IMR-90 (cell line): ENCODE measurements around the gene CORO7. TPM values are rescaled to one million over a fixed set of nuclear protein-coding genes. Genes with fewer than 3 reads are reported as not detected.

Source experiments
- ATAC-seq: fragments of 200-7000 bp; cut with Tn5 transposase; 2 replicates; pipeline ENCODE4 v1.9.1; 2020; ENCODE audit warnings: low read depth, mild to moderate bottlenecking, moderate library complexity
- BruUV-seq: library from RNA; stranded (reverse); fragments of 400-500 nt; replicated peaks from 2 replicates; lab custom pipeline; 2021; lab: Mats Ljungman, UMichigan
- CTCF ChIA-PET: fragments of 300-600 bp; formaldehyde crosslinking; extraction: SDS; loops from one replicate; lab custom pipeline; 2021; ENCODE audit warnings: antibody characterized with exemption; lab: Yijun Ruan, JAX
- POLR2A ChIA-PET: fragments of 300-600 bp; sonication (Branson Sonifier 250); formaldehyde crosslinking; loops from one replicate; lab custom pipeline; 2022; ENCODE audit warnings: antibody characterized with exemption; ENCODE audit not compliant: unreplicated experiment; lab: Charles Lee
- DNase-seq: peaks from one replicate; pipeline ENCODE4 v3.0.0; 2013
- H2AFZ ChIP-seq: replicated peaks from 2 replicates; pipeline ENCODE3; 2013; ENCODE audit warnings: low read length, mild to moderate bottlenecking; ENCODE audit not compliant: poor library complexity
- H2AK5ac ChIP-seq: 2 replicates; pipeline ENCODE4 v1.6.1; 2013; ENCODE audit warnings: low read depth, low read length, inconsistent platforms
- H2AK9ac ChIP-seq: replicated peaks from 2 replicates; pipeline ENCODE3; 2013; ENCODE audit warnings: mild to moderate bottlenecking, low read depth, low read length, moderate library complexity; ENCODE audit not compliant: poor library complexity
- H2BK120ac ChIP-seq: 2 replicates; pipeline ENCODE4 v1.6.1; 2013; ENCODE audit warnings: low read depth, low read length, inconsistent platforms
- H2BK15ac ChIP-seq: 3 replicates; pipeline ENCODE4 v1.6.1; 2013; ENCODE audit warnings: low read depth, low read length, inconsistent platforms
- H2BK20ac ChIP-seq: 2 replicates; pipeline ENCODE4 v1.6.1; 2013; ENCODE audit warnings: low read depth, mild to moderate bottlenecking, inconsistent platforms, low read length, moderate library complexity
- H2BK5ac ChIP-seq: 2 replicates; pipeline ENCODE4 v1.6.1; 2013; ENCODE audit warnings: mild to moderate bottlenecking, low read depth, low read length, inconsistent platforms; ENCODE audit not compliant: poor library complexity, severe bottlenecking
- H3K14ac ChIP-seq: replicated peaks from 2 replicates; pipeline ENCODE4 v1.6.1; 2013; ENCODE audit warnings: low read depth, low read length, inconsistent platforms
- H3K18ac ChIP-seq: 2 replicates; pipeline ENCODE4 v1.6.1; 2013; ENCODE audit warnings: low read depth, low read length, control low read depth
- H3K23ac ChIP-seq: 2 replicates; pipeline ENCODE4 v1.6.1; 2013; ENCODE audit warnings: low read depth, low read length, inconsistent platforms
- H3K27ac ChIP-seq: 2 replicates; pipeline ENCODE4 v1.5.1; 2013; ENCODE audit warnings: mild to moderate bottlenecking, control low read depth, low read length; ENCODE audit not compliant: insufficient read depth
- H3K27me3 ChIP-seq: 2 replicates; pipeline ENCODE4 v1.6.1; 2013; ENCODE audit warnings: low read length; ENCODE audit not compliant: control insufficient read depth, insufficient read depth
- H3K36me3 ChIP-seq: 2 replicates; pipeline ENCODE4 v1.6.1; 2013; ENCODE audit warnings: low read length, mixed read lengths; ENCODE audit not compliant: control insufficient read depth, insufficient read depth
- H3K4ac ChIP-seq: 2 replicates; pipeline ENCODE4 v1.6.1; 2013; ENCODE audit warnings: low read depth, low read length, inconsistent platforms
- H3K4me1 ChIP-seq: 2 replicates; pipeline ENCODE4 v1.6.1; 2013; ENCODE audit warnings: low read length, mixed read lengths; ENCODE audit not compliant: control insufficient read depth, insufficient read depth
- H3K4me2 ChIP-seq: 2 replicates; pipeline ENCODE4 v1.6.1; 2013; ENCODE audit warnings: low read depth, mild to moderate bottlenecking, control low read depth, low read length, moderate library complexity
- H3K4me3 ChIP-seq: 2 replicates; pipeline ENCODE4 v1.5.1; 2013; ENCODE audit warnings: low read depth, mild to moderate bottlenecking, control low read depth, low read length, moderate library complexity; ENCODE audit not compliant: insufficient read depth
- H3K56ac ChIP-seq: 2 replicates; pipeline ENCODE4 v1.6.1; 2013; ENCODE audit warnings: low read length, inconsistent platforms; ENCODE audit not compliant: insufficient read depth; ENCODE audit errors: extremely low read depth
- H3K79me1 ChIP-seq, 2 experiments: 2 replicates each; pipeline ENCODE4 v1.6.1; 2013; ENCODE audit warnings: low read length in 2 of 2, inconsistent platforms in 1 of 2, low read depth in 1 of 2
- H3K9ac ChIP-seq: 2 replicates; pipeline ENCODE4 v1.6.1; 2013; ENCODE audit warnings: low read depth, low read length, control low read depth
- H3K9me1 ChIP-seq: 2 replicates; pipeline ENCODE4 v1.6.1; 2013; ENCODE audit warnings: low read length, inconsistent platforms; ENCODE audit not compliant: insufficient read depth
- H3K9me3 ChIP-seq: 2 replicates; pipeline ENCODE4 v1.6.1; 2013; ENCODE audit warnings: low read length; ENCODE audit not compliant: control insufficient read depth, insufficient read depth
- H4K20me1 ChIP-seq: 2 replicates; pipeline ENCODE4 v1.6.1; 2013; ENCODE audit warnings: low read length, inconsistent platforms; ENCODE audit not compliant: insufficient read depth
- H4K5ac ChIP-seq: 2 replicates; pipeline ENCODE4 v1.6.1; 2013; ENCODE audit warnings: mild to moderate bottlenecking, low read depth, low read length, control low read depth
- H4K8ac ChIP-seq, 2 experiments: 2 replicates each; pipeline ENCODE4 v1.6.1; 2013; ENCODE audit warnings: low read depth in 2 of 2, low read length in 2 of 2, control low read depth in 1 of 2, inconsistent platforms in 1 of 2
- H4K91ac ChIP-seq: 2 replicates; pipeline ENCODE4 v1.6.1; 2013; ENCODE audit warnings: low read depth, low read length, inconsistent platforms; ENCODE audit not compliant: insufficient read depth
- CEBPB ChIP-seq: IDR thresholded peaks from 2 replicates; pipeline ENCODE4 v1.6.1; 2012; ENCODE audit warnings: low read depth, low read length, improper control_type of control experiment
- FOS ChIP-seq: fragments of 150-350 bp; IDR thresholded peaks from 2 replicates; pipeline ENCODE4 v1.6.1; 2016; ENCODE audit warnings: low read depth, low read length
- POLR2A ChIP-seq: IDR thresholded peaks from 2 replicates; pipeline ENCODE4 v1.6.1; 2012; ENCODE audit warnings: mild to moderate bottlenecking, low read depth, low read length
- USF2 ChIP-seq: fragments of 150-350 bp; IDR thresholded peaks from 2 replicates; pipeline ENCODE4 v1.6.1; 2017; ENCODE audit warnings: mild to moderate bottlenecking, antibody characterized with exemption, low read length, low read depth
- WGBS, 2 experiments: methylation state at CpG; one replicate each; pipeline versions ENCODE4 v1.1.5 to v1.1.7; 2013; ENCODE audit warnings: missing lambda C conversion rate in 2 of 2; ENCODE audit not compliant: insufficient read length in 1 of 2; ENCODE audit errors: extremely low coverage in 2 of 2; 5-methylcytosine and 5-hydroxymethylcytosine counted together
- dilution Hi-C: fragments of 300-500 bp; cut with HindIII; formaldehyde crosslinking; loops from one replicate; pipeline ENCODE4 v1.14.3; 2018; ENCODE audit warnings: low sequenced_read_pairs; ENCODE audit not compliant: unreplicated experiment
- in situ Hi-C: fragments of 300-500 bp; cut with MboI; formaldehyde crosslinking; loops from 3 replicates; pipeline ENCODE4 v1.14.3; 2019; ENCODE audit warnings: low sequenced_read_pairs, inconsistent platforms, mixed read lengths
- intact Hi-C: fragments of 100-400 bp; cut with micrococcal nuclease; formaldehyde crosslinking; loops from 2 replicates; pipeline ENCODE4 v1.10.0; 2022
- polyA plus RNA-seq, 3 experiments: library from polyadenylated mRNA; depleted of rRNA; stranded (reverse); fragments of >200 nt; gene quantifications; 2 replicates each; pipeline ENCODE4 v1.2.3, GENCODE V29; 2012; ENCODE audit warnings: low replicate concordance in 1 of 3
- total RNA-seq: library from RNA; depleted of rRNA; stranded (reverse); fragments of >200 nt; gene quantifications from 2 replicates; pipeline ENCODE4 v1.2.3, GENCODE V29; 2012

The CORO7 gene
- total and polyA plus RNA-seq, 2 of the 4 experiments (the other 2 are of a cell fraction) = 6.3 to 26.7 TPM

GRCh38 chr16:4386951-4387565 is 29.3 kb downstream of the CORO7 start:
- H3K36me3 ChIP-seq = peaks cover 23% of the 10 kb centered on the region
- no peaks in the 10 kb centered on the region for H3K9me3 ChIP-seq
- peaks cover 21% of the 10 kb centered on the region for H3K9me1 ChIP-seq
- H3K4ac ChIP-seq = peak overlapping the region; percentile 59
- H3K27ac ChIP-seq = peak overlapping the region; percentile 34; the same call in 1 of the 2 replicates
- dilution Hi-C loops (no loop called here), intact Hi-C loops (no loop called here), in situ Hi-C loops (no loop called here)
- peak overlapping the region; percentile 15 to 24; a peak in 1 of 4 replicates for H4K8ac ChIP-seq
- peak overlapping the region; percentile 69 for H2AK5ac ChIP-seq
- peak overlapping the region; percentile 34 for H2BK120ac ChIP-seq
- peaks cover 51% of the 10 kb centered on the region for H4K20me1 ChIP-seq
- H2BK5ac ChIP-seq = peak overlapping the region; percentile 48
- no peak for DNase-seq
- ATAC-seq = peak; percentile 2; the same call in 1 of the 2 replicates
- no CpG with 5 or more reads among the region's 10 CpGs for WGBS, 2 experiments
- peaks cover 0 to 79% of the 10 kb centered on the region in 2 experiments; a peak in 2 of 4 replicates for H3K79me1 ChIP-seq
- H3K18ac ChIP-seq = no peak overlapping the region
- peak overlapping the region; percentile 15; the same call in 1 of the 2 replicates for H3K23ac ChIP-seq
- BruUV-seq = no TSS peak
- peak overlapping the region; percentile 58 for H3K14ac ChIP-seq
- no peak for TF ChIP-seq USF2
- peak; percentile 24; the same call in 1 of the 2 replicates for TF ChIP-seq POLR2A
- TF ChIP-seq FOS = peak; percentile 47; the same call in 1 of the 2 replicates
- peak; percentile 13; the same call in 1 of the 2 replicates for TF ChIP-seq CEBPB
- H3K4me3 ChIP-seq = no peak overlapping the region
- peak overlapping the region; percentile 65 for H2AK9ac ChIP-seq
- H3K4me1 ChIP-seq = peaks cover 39% of the 10 kb centered on the region
- ChIA-PET POLR2A (interaction anchor here (1.4 kb wide), 1 partner anchor 9 kb away, joined by 4 read pairs; no protein-coding TSS in a partner anchor), CTCF (interaction anchor here (2.4 kb wide), 1 partner anchor 15 kb away, joined by 7 read pairs; no protein-coding TSS in a partner anchor)
- H3K9ac ChIP-seq = no peak overlapping the region
- H4K91ac ChIP-seq = peak overlapping the region; percentile 52
- 0 out of 2 replicates have a peak overlapping the region, but pooled peaks have one; percentile 53 for H2BK20ac ChIP-seq
- H3K4me2 ChIP-seq = no peak overlapping the region
- H4K5ac ChIP-seq = no peak overlapping the region
- no peaks in the 10 kb centered on the region for H3K27me3 ChIP-seq
- 0 out of 3 replicates have a peak overlapping the region, but pooled peaks have one; percentile 14 for H2BK15ac ChIP-seq
- no peak overlapping the region for H3K56ac ChIP-seq
- H2AFZ ChIP-seq = peak overlapping the region; percentile 48
